ENCODE results near the gene POLR2I.
A peak's percentile ranks its signal among the peaks of the same experiment; 100 is the strongest.

The POLR2I gene

GRCh38 chr19:36151144-36152018 lies 36.7 kb upstream of the POLR2I start:
- no peak for TF ChIP-seq CTCF (IDR thresholded peaks at IDR 0.05; ENCODE audit: low read depth, low read length, missing control alignments)
- no peak for DNase-seq (ENCODE audit: extremely low read depth, low read depth)
- peak overlapping the region; percentile 23 for H3K4me3 ChIP-seq (replicated peaks; ENCODE audit: low read depth, low read length)

- TF ChIP-seq CTCF (IDR thresholded peaks at IDR 0.05; ENCODE audit: low read depth, low read length, missing control alignments): no peak
- no peak for DNase-seq (ENCODE audit: extremely low read depth, low read depth)
- no peak overlapping the region for H3K4me3 ChIP-seq (replicated peaks; ENCODE audit: low read depth, low read length)
These were observed 35.9 kb upstream of the POLR2I start for GRCh38 chr19:36150586-36150985.

- no peak for TF ChIP-seq CTCF (IDR thresholded peaks at IDR 0.05; ENCODE audit: low read depth, low read length, missing control alignments)
- no peak for DNase-seq (ENCODE audit: extremely low read depth, low read depth)
- no peak overlapping the region for H3K4me3 ChIP-seq (replicated peaks; ENCODE audit: low read depth, low read length)
These were observed 35.2 kb upstream of the POLR2I start for GRCh38 chr19:36149673-36150406.

- H3K4me3 ChIP-seq (replicated peaks; ENCODE audit: low read depth, low read length): no peak overlapping the region
These were observed 29.9 kb upstream of the POLR2I start for GRCh38 chr19:36144624-36145023.

GRCh38 chr19:36142496-36142895 lies 27.8 kb upstream of the POLR2I start:
- DNase-seq (ENCODE audit: extremely low read depth, low read depth): no peak

More at GRCh38 chr19:36144624-36145023, 29.9 kb upstream of the POLR2I start:
- TF ChIP-seq CTCF (IDR thresholded peaks at IDR 0.05; ENCODE audit: low read depth, low read length, missing control alignments): no peak
- no peak for DNase-seq (ENCODE audit: extremely low read depth, low read depth)

GRCh38 chr19:36142046-36142445 lies 27.4 kb upstream of the POLR2I start:
- TF ChIP-seq CTCF (IDR thresholded peaks at IDR 0.05; ENCODE audit: low read depth, low read length, missing control alignments): no peak
- H3K4me3 ChIP-seq (replicated peaks; ENCODE audit: low read depth, low read length): no peak overlapping the region; the same call in 1 of the 2 replicates
- no peak for DNase-seq (ENCODE audit: extremely low read depth, low read depth)

More at GRCh38 chr19:36142496-36142895, 27.8 kb upstream of the POLR2I start:
- TF ChIP-seq CTCF (IDR thresholded peaks at IDR 0.05; ENCODE audit: low read depth, low read length, missing control alignments): no peak
- H3K4me3 ChIP-seq (replicated peaks; ENCODE audit: low read depth, low read length): no peak overlapping the region
